ENCODE measurements around the gene GJA1.

DNA sequence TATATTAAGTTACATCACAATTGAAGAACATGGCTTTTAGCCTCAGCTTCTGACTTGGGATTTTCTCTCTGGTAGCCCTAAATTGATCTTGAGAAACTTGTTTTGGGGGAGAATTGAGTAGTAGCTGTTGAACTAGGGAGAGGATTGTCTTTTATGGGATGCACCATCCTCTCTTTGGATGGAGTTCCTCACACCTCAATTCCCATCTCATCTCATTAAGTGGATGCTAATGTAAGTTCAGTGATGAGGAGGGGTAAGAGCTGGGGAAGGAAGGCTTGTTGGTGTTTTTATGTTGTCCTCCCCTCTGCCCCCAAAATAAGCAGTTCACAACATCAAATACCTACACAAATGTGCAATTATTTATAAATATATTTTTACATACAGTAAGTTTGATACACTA is 4.0 kb downstream of the GJA1 start:
- no peak for TF ChIP-seq CTCF (conservative IDR thresholded peaks at IDR 0.05)
- TF ChIP-seq EZH2 (IDR thresholded peaks at IDR 0.05; ENCODE audit: low read depth) = no peak
